GM18526 (cell line): Measurements from ENCODE around the gene KIF26B.

ENCODE experiments used
- POLR2A ChIP-seq: IDR thresholded peaks from 3 replicates; pipeline ENCODE4 v1.6.1; 2011; ENCODE audit not compliant: insufficient read length; ENCODE audit errors: extremely low read depth

Gene KIF26B

DNA sequence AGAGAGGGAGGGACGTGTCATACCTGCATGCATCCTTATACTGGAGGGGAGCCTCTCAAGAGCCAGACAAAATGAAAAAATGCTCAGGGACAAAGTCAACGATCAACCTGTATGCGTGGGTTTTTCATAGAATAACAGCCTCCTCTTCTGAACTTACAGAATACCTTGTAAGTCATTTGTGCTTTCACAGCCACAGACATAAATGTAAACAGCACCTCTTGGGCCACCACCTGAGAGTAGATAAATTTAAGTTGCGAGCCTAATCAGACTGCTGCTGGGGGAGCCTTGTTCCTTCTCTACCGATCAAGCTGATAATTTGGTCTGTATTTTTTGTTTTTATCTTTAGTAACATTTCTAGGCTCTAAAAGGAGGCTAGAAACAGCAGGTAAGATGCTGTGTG lies 223.1 kb downstream of the KIF26B start:
- TF ChIP-seq POLR2A: no peak

DNA sequence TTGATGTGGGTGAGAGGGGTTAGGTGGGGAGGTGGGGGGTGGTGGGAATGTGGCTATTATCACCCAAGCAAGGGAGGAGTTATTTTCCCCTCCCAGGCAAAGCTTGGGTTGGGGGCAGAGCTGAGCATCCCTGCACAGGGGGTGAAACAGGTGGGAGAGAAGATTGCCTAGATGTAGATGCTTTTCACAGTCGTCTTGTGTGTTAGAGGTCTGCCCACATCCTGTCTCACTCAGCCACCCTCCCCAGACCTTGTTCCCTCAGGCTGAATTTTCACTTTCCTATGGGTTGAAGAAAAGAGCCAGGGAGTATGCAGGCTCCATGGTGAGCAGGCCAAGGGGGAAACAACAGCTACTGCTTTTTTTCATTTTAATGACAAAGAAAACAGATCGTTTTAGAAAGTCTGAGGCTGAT lies 223.5 kb downstream of the KIF26B start:
- no peak for TF ChIP-seq POLR2A

DNA sequence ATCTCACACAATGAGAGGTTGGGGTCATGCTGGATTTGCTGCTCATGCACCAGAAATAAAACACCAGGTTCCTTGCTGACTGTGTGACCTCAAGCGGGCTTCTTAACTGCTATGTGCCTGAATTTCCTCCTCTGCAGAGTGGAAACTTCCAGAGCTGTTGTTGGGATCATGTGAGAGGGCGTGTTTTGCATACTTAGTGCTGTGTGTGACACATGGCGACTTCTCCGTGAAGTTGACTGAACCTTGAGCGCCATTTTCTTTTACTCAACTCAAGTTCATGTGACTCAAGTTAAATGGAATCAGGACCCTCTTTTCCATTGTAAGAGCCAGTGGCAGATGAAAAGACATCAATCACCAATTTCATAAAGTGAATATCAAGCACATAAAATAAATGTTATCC lies 224.0 kb downstream of the KIF26B start:
- no peak for TF ChIP-seq POLR2A

DNA sequence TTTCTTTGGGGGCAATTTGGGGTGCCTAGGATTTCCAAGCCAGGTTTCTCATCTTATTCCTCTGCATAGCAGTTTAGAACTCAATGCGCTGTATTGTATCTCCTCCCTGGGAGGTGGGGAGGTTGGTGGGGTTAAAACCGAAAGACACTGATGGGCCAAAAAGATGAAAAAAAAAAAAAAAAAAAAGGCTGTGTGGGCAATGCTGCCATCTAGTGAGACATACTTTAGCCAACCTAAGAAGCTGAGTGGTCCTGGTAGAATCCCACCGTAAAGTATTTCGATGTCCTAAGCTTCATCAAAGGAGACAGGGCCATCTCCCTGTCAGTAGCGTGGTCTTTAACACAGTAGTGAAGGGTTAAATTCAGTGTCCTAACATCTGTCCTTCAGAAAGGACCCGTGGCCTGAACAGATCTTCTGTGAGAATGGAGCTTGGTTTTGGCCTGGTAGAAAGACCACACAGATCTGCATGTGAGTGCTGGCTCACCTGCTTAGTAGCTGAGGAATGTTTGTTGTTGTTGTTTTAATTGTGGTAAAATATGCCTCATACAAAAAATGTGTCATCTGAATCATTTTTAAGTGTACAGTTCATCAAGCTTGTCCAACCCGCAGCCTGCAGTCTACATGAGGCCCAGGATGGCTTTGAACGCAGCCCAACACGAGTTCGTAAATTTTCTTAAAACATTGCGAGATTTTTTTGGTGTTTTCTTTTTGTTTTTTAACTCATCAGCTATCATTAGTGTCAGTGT lies 226.2 kb downstream of the KIF26B start:
- TF ChIP-seq POLR2A: no peak

DNA sequence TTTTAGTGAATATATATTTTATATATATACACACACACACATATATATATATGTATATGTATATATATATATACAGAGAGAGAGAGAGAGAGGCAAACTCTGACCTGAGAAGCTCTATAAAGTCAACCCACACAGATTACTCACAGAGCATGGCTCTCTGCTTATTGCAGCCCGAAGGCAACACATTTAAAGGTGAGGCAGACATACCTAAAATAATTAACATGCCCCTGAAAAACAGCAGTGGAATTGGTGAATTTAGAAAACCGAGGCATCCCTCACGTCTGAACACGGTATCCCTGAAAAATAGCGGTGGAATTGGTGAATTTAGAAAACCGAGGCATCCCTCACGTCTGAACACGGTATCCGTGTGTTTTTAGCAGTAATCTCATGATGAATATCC lies 228.2 kb downstream of the KIF26B start:
- TF ChIP-seq POLR2A: no peak

DNA sequence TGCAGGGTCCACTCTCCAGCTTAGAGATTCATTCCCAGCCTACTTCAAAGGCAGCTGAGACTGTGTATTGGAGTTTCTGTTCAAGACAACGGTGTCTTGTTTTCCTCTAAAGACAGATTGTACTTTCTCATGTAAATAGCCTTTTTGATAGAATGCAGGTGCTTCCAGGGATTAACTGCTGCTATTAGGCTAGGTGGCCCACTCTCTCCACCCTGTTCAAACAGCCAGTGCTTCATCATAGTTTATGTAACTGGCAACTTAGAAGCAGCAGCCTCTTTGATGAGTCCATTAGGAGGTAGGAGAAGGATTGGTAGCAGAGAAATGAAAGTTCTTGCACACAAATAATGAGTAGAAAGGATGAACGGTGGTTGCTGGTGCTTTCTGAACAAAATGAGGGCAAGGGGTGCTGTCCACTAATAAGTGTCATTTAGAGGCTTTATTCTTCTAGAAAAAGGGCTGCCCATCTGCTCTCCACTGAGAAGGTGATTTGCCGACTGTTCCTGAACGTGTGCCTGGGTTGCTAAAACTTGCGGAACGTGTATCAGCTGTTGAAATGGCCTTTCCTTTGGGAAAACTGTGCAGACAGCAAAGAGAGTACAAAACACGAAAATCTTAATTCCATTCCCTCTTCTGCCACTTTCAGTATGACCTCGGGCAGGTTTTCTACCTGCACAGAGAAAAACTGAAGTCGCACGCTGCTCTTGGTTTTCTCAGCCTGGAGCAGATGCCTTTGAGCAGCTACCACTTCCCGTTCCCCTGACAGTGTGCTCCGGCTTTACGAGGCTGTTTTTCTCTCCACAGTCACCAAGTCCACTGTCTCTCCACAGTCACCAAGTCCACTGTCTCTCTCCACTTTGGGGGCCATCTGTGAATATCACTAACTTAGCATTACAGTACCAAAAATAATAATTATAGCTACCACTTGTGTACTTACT lies 228.9 kb downstream of the KIF26B start:
- no peak for TF ChIP-seq POLR2A

DNA sequence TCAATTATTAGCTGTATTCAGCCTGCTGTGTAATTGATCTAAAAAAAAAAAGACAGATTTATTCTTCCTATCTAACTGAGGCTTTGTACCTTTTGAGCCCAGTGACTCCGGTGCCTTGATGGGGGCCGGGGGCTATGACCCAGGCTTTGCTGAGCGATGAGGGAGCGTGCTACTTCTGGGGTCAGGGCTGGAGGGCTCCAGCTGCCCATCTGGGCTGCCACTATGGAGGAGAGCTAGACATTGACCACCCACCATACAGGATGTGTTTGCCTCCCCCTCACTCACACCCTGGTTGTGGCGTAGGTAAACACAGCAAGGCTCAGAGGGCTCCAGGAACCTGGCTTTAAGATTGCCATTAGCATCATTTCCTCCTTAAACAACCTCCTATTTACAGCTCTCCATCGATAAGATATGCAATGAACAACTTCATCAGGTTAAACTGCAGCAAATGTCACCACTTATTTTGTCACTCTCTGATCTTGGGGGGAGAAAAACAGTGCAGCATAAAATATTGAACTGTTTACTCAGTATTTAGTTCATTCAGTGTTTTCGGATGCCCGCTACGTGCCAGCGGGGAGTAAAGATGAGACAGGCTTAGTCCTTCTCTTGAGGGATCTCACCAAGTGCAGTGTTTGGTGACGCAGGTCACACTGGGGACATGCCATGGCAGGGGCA lies 231.6 kb downstream of the KIF26B start:
- TF ChIP-seq POLR2A: no peak

DNA sequence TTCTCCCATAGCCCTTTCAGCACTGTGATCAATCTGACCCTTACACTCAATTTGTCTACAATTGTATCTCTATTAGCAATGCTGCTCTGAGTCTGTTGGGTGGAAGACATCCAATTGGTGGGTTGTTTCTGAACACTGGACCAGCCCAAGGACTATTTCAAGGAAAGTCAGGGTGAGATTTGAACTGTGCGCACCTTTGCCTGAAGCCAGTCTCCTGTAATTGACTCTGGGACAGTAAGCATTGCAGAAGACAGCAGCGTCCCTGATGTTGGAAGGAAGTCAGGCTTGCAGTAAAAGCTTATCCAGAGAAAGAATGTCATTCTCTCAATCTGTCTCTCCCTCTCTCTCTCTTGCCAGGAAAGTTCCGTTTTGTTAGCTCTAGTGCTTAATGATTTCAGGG lies 233.9 kb downstream of the KIF26B start:
- TF ChIP-seq POLR2A: no peak

DNA sequence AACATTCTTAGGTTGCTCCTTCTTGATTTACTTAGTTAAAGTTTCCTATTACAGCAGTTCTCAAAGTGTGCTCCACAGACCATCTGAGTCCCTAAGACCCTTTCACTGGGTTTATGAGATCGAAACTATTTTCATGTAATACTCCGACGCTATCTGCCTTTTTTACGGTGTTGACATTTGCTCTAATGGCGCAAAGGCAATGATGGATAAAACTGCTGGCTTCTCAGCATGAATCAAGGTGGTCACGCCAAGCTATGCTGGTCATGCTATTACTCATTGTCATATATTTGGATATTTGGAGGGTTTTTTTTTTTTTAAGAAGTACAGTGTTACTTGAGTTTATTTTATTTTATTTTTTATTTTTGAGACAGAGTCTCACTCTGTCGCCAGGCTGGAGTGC lies 235.1 kb downstream of the KIF26B start:
- no peak for TF ChIP-seq POLR2A

DNA sequence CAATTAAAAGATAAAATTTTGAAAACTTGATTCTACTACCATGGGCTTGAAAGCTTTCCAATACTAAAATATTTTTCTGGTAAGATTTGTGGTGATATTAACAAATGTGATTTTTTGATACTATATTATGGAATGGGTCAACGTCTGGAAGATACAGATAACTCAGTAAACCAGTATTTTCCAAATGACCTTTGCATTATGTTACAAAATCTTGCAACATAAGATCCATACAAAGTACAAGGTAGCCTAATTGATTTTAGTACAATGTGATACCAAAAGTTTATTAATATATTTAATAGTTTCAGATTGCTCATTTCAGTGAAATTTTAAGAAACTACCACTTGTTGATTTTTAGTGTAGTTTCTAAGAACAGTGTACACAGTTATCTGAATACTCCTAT lies 236.2 kb downstream of the KIF26B start:
- no peak for TF ChIP-seq POLR2A

DNA sequence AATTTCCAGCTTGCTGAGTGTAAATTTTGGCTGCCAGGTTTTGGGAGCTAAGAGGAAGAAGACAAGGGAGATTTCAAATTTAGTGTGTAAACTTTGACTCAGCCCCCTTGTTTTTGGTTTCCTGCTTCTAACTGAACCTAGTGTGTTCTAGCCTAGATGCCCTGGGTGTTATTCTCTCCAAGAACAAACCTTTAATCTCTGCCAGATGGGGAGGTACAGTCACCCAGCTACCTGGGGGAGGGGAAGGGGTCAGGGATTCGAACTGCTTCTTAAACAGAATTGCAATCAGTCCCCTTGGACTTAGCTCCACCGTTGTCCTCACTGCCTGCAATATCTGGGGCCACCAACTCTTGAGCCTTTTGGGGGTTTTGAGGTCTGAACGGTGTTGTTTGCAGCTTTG lies 238.9 kb downstream of the KIF26B start:
- no peak for TF ChIP-seq POLR2A

DNA sequence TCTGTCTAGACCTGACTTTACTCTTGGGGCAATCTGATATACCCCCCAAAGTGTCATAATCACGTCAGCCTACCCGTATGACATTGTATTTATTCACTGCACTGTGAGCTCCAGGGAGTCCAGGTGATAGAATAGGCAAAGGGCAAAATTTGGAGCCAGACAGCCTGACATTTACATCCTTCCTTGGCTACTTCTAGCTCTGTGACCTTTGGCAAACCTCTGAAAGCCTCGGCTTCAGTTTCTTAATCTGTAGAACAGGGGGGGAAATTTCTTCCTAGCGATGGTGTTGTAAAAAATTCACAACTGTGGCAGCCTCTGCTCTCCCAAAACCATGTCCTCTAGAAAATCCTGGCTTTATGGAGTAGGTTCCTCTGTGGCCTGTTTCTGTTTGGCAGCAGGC lies 240.9 kb downstream of the KIF26B start:
- no peak for TF ChIP-seq POLR2A

DNA sequence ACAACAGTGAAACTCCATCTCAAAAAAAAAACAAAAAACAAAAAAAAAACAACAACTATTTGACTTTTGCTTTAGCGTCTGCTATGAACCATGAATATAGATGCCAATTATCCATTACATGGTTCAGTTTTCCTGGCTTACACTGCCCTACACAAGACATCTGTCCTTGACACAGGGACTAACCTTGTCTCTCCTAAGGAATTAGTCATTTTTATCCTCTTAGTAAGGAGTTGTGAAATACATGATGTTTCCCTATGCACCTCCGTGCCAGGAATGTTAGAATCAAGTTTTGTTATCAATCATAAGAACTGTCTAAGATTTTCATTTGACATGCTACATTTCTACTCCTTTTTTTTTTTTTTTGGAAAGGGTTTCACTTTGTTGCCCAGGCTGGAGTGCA lies 241.8 kb downstream of the KIF26B start:
- no peak for TF ChIP-seq POLR2A

DNA sequence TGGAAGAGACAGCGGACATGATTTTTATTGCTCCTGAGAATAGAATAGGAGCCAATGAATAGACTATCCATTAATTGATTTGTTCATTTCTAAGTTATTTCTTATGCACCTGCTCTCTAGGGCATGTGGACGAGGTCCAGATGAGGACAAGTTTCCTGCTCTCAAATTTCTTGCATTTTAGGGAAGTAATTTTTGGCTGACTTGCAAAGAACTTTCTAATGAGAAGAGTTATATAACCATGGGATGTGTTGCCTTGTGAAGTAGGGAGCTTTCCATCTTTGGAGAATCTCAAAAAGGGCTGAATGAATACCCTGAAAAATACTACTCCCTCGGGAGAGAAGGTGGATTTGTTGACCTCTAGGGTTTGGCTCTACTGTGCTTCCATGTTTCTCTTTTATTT lies 243.0 kb downstream of the KIF26B start:
- no peak for TF ChIP-seq POLR2A

DNA sequence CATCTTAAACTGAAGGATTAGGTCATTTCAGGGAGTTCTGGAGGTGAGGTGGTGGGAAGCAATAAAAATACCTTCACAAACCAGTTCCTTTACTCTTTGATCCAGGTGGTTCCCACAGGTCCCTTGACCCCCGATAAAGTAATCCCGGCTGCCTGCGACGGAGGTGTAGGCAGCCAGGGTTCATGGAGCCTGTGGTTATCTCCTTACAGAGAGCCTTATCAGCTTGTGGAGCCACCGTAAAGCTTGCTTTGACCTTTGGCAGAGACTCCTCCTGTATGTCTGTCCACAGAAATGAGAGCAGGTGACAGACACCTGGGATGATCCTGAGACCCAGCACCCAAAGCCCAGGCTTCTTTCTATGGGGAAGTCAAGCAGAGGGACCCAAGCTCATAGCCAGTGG lies 243.4 kb downstream of the KIF26B start:
- no peak for TF ChIP-seq POLR2A

DNA sequence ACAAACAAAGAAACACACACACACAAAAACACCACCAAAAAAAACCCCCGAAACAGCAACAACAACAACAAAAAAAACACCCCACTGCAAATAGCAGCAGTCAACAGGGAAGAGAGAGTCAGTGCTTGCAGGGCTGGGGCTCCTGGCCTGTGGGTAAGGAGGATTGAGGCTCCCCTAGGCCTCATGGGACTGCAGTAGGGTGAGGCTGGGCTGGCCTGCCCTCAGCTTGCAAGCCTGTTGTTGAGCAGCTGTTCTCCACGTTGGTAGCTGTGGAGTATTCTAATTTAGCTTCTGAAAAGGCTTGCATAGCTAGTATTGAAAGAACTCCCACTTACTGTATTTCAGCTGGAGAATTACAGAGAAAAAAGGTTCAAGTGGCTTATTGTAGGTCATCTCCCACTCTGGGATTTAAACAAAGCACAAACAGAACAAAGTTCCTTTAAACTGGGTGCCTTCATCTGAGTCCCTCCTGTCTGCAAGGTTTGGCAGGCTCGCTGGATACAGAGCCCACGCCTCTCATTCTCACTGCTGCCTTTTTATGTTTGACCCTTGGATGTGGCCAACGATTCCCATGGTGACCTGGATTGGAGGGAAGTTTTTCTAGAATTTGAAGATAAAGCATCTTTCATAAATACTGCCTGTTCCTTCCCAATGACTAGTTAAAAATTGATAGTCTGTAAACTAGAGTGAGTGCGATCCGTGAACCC lies 247.2 kb downstream of the KIF26B start:
- TF ChIP-seq POLR2A: no peak

DNA sequence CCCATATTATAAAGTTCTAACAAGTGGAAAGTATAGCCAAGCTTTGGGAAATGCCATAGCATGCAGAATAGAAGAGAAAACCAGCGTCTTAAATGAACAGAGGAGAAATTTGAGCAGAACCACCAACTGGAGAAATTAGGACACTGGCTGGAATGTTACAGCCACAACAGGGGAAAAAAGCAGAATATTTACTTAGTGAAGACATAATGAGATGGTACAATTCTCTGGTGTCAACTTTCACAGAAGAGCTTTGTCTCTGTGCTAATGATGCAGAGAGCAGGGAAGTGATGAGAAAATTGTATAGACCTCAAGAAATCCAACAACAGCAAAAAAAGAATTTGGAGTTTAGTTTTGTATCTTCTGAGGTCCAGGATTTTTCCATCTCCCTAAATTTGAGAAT lies 249.7 kb downstream of the KIF26B start:
- TF ChIP-seq POLR2A: no peak
